Brain microvascular endothelial cell (primary cell): Measurements from ENCODE around the gene TMEM38A.
A peak's percentile ranks its signal among the peaks of the same experiment; 100 is the strongest.

ENCODE experiments used
- DNase-seq: peaks from one replicate; pipeline ENCODE4 v3.0.0-alpha.2; 2020
- H3K27ac ChIP-seq: fragments of 250-450 bp; sonication (Bioruptor Pico); 2 replicates; pipeline ENCODE4 v1.5.1; 2020; ENCODE audit warnings: mild to moderate bottlenecking, moderate library complexity
- H3K27me3 ChIP-seq: fragments of 250-450 bp; sonication (Bioruptor Pico); replicated peaks from 2 replicates; pipeline ENCODE4 v1.5.1; 2020; ENCODE audit warnings: mild to moderate bottlenecking
- H3K36me3 ChIP-seq: fragments of 250-450 bp; sonication (Bioruptor Pico); replicated peaks from 2 replicates; pipeline ENCODE4 v1.5.1; 2020; ENCODE audit warnings: mild to moderate bottlenecking
- H3K4me3 ChIP-seq: 2 replicates; pipeline ENCODE4 v1.5.1; 2011; ENCODE audit warnings: low read depth, mild to moderate bottlenecking, control low read depth, low read length, moderate library complexity
- CTCF ChIP-seq: IDR thresholded peaks from 2 replicates; pipeline ENCODE4 v1.5.1; 2011; ENCODE audit warnings: low read depth, mild to moderate bottlenecking, moderate library complexity, low read length, control low read depth, inconsistent platforms; ENCODE audit errors: missing control alignments
- in situ Hi-C: cut with HindIII; loops from 2 replicates; pipeline ENCODE4 v1.10.0; 2017; ENCODE audit warnings: low sequenced_read_pairs, low pct_ligation_motif_present

TMEM38A gene

GRCh38 chr19:16628183-16628983 lies 32.6 kb upstream of the TMEM38A start, which contains the start of gene MED26:
Gene MED26, minus strand, starts transcription at chr19:16628204. Its CDS starts 261 bp downstream, at chr19:16627943.
- DNase-seq: peak; percentile 83
- no peak for TF ChIP-seq CTCF
- Histone ChIP-seq H3K27me3 (no peaks in the 10 kb centered on the region), H3K36me3 (peaks cover 17% of the 10 kb centered on the region), H3K27ac (peak within 1 kb of the TSS; percentile 80), H3K4me3 (peak within 1 kb of the TSS; percentile 90)
- in situ Hi-C loops: no loop called here

- peaks cover 14% of the 10 kb centered on the region for H3K36me3 ChIP-seq
- no peak overlapping the region for H3K27ac ChIP-seq
- in situ Hi-C loops: no loop called here
- no peaks in the 10 kb centered on the region for H3K27me3 ChIP-seq
- peak overlapping the region; percentile 84 for H3K4me3 ChIP-seq
- DNase-seq: peak; percentile 12
- no peak for TF ChIP-seq CTCF
Measured at GRCh38 chr19:16628984-16629691, 31.8 kb upstream of the TMEM38A start.

GRCh38 chr19:16631465-16631864 lies 29.5 kb upstream of the TMEM38A start:
- Histone ChIP-seq H3K27ac (no peak overlapping the region), H3K27me3 (no peaks in the 10 kb centered on the region), H3K36me3 (peaks cover 14% of the 10 kb centered on the region), H3K4me3 (no peak overlapping the region)
- TF ChIP-seq CTCF: no peak
- no peak for DNase-seq
- in situ Hi-C loops: no loop called here

- Histone ChIP-seq H3K36me3 (peaks cover 34% of the 10 kb centered on the region), H3K27ac (no peak overlapping the region), H3K27me3 (no peaks in the 10 kb centered on the region), H3K4me3 (no peak overlapping the region)
- in situ Hi-C loops: no loop called here
- DNase-seq: no peak
- TF ChIP-seq CTCF: no peak
Measured at GRCh38 chr19:16637535-16637934, 23.4 kb upstream of the TMEM38A start.

- H3K4me3 ChIP-seq: no peak overlapping the region
- H3K36me3 ChIP-seq: peaks cover 36% of the 10 kb centered on the region
- H3K27ac ChIP-seq: no peak overlapping the region
- in situ Hi-C loops: no loop called here
- no peaks in the 10 kb centered on the region for H3K27me3 ChIP-seq
- no peak for TF ChIP-seq CTCF
- DNase-seq: no peak
Measured at GRCh38 chr19:16638666-16639065, 22.3 kb upstream of the TMEM38A start.
